Calu3 (cell line): ENCODE results near the gene NINJ1. TPM values are rescaled to one million over a fixed set of nuclear protein-coding genes. Genes with fewer than 3 reads are reported as not detected.

Experiments used
- BruUV-seq: library from RNA; stranded (reverse); fragments of 400-500 nt; replicated peaks from 2 replicates; lab custom pipeline; 2021; lab: Mats Ljungman, UMichigan
- CTCF ChIA-PET: fragments of 300-600 bp; sonication (Branson Sonifier 250); formaldehyde crosslinking; loops from one replicate; lab custom pipeline; 2022; ENCODE audit warnings: antibody characterized with exemption; lab: Charles Lee
- DNase-seq: peaks from one replicate; pipeline ENCODE4 v3.0.0; 2022
- H3K27ac Mint-ChIP-seq: one replicate; pipeline ENCODE4 v1.8.0; 2022; ENCODE audit warnings: mixed read lengths; ENCODE audit not compliant: unreplicated experiment
- H3K27me3 Mint-ChIP-seq: one replicate; pipeline ENCODE4 v1.8.0; 2022; ENCODE audit warnings: mixed read lengths; ENCODE audit not compliant: unreplicated experiment
- H3K36me3 Mint-ChIP-seq: one replicate; pipeline ENCODE4 v1.8.0; 2022; ENCODE audit warnings: mild to moderate bottlenecking, moderate library complexity, mixed read lengths; ENCODE audit not compliant: insufficient read depth, unreplicated experiment
- H3K4me1 Mint-ChIP-seq: one replicate; pipeline ENCODE4 v1.8.0; 2022; ENCODE audit warnings: mild to moderate bottlenecking, low read depth, mixed read lengths; ENCODE audit not compliant: unreplicated experiment
- H3K4me3 Mint-ChIP-seq: one replicate; pipeline ENCODE4 v1.8.0; 2022; ENCODE audit warnings: mild to moderate bottlenecking, low read depth, moderate library complexity, mixed read lengths; ENCODE audit not compliant: unreplicated experiment
- H3K9me3 Mint-ChIP-seq: one replicate; pipeline ENCODE4 v1.8.0; 2022; ENCODE audit warnings: low read depth, mixed read lengths; ENCODE audit not compliant: unreplicated experiment
- CTCF ChIP-seq: fragments of 200-600 bp; IDR thresholded peaks from one replicate; pipeline ENCODE4 v1.8.0; 2022; ENCODE audit warnings: antibody characterized with exemption; ENCODE audit not compliant: unreplicated experiment
- intact Hi-C: fragments of 100-400 bp; cut with micrococcal nuclease; formaldehyde crosslinking; loops from one replicate; pipeline ENCODE4 v1.10.0; 2022; ENCODE audit not compliant: unreplicated experiment
- total RNA-seq: library from RNA; stranded (reverse); gene quantifications from 2 replicates; pipeline ENCODE4 v1.2.3, GENCODE V29; 2022

NINJ1 gene
- total RNA-seq, 1 experiment from 2014 or later, result 12.6 TPM

DNA sequence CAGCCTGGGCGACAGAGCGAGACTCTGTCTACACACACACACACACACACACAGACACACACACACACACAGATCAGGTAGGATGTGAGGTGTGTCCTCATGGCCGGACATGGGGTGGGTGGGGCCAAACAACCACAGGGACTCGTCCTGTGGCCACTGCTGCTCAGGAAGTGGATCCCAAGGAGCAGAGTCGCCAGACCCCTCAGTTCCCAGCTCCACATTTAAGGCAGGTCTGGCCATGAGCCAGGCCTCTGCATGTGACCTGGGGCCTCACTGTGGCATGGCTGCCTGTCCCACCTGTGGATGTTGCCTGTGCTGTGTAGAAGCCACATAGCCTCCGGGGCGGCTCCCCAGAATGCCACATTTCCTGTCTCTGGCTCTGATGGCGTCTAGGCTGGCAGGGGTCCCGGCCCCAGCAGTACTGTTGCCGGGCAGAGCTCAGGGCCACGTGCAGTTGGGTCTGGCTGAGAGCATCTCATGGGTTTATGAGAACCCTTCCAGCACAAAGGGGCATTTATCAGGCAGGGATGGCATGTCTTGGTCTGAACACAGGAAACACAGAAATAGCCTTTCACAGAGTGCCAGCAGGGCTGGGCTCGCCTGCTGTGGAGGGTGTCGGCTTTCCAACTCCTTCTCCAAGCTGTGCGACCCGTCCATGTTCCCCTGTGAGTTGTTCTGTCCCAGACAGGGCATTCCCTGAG lies 9.9 kb upstream of the NINJ1 start:
- H3K9me3 Mint-ChIP-seq, result no peaks in the 10 kb centered on the region
- H3K36me3 Mint-ChIP-seq, result no peaks in the 10 kb centered on the region
- DNase-seq, result no peak
- H3K4me1 Mint-ChIP-seq, result peaks cover 7% of the 10 kb centered on the region
- CTCF ChIA-PET, result no interaction called here
- H3K27me3 Mint-ChIP-seq, result no peaks in the 10 kb centered on the region
- no peak for TF ChIP-seq CTCF
- H3K4me3 Mint-ChIP-seq, result no peak overlapping the region
- intact Hi-C loops, result no loop called here
- BruUV-seq, result no TSS peak
- H3K27ac Mint-ChIP-seq, result no peak overlapping the region

- Mint-ChIP-seq H3K27ac (no peak overlapping the region), H3K36me3 (no peaks in the 10 kb centered on the region), H3K27me3 (no peaks in the 10 kb centered on the region), H3K4me3 (no peak overlapping the region), H3K9me3 (no peaks in the 10 kb centered on the region), H3K4me1 (peaks cover 7% of the 10 kb centered on the region)
- CTCF ChIA-PET, result no interaction called here
- BruUV-seq, result no TSS peak
- intact Hi-C loops, result no loop called here
- no peak for DNase-seq
- no peak for TF ChIP-seq CTCF
Observed at GRCh38 chr9:93141771-93142483, 7.9 kb upstream of the NINJ1 start.

- CTCF ChIA-PET, result no interaction called here
- Mint-ChIP-seq H3K9me3 (no peaks in the 10 kb centered on the region), H3K27me3 (no peaks in the 10 kb centered on the region), H3K4me1 (peaks cover 6% of the 10 kb centered on the region), H3K27ac (no peak overlapping the region), H3K36me3 (no peaks in the 10 kb centered on the region), H3K4me3 (no peak overlapping the region)
- no peak for TF ChIP-seq CTCF
- no TSS peak for BruUV-seq
- intact Hi-C loops, result no loop called here
- no peak for DNase-seq
Observed at GRCh38 chr9:93139365-93140182, 5.5 kb upstream of the NINJ1 start.

GRCh38 chr9:93138171-93138764 lies 4.2 kb upstream of the NINJ1 start:
- intact Hi-C loops, result no loop called here
- H3K9me3 Mint-ChIP-seq, result no peaks in the 10 kb centered on the region
- TF ChIP-seq CTCF, result no peak
- no peak for DNase-seq
- BruUV-seq, result no TSS peak
- H3K27ac Mint-ChIP-seq, result no peak overlapping the region
- H3K4me1 Mint-ChIP-seq, result no peaks in the 10 kb centered on the region
- peaks cover 10% of the 10 kb centered on the region for H3K36me3 Mint-ChIP-seq
- H3K4me3 Mint-ChIP-seq, result no peak overlapping the region
- CTCF ChIA-PET, result interaction anchor here (1.6 kb wide), 1 partner anchor 18 kb away, joined by 3 read pairs; no protein-coding TSS in a partner anchor
- no peaks in the 10 kb centered on the region for H3K27me3 Mint-ChIP-seq
